Right renal cortex interstitium (tissue), 3 donors: Measurements from ENCODE around the gene KIF24. TPM values are rescaled to one million over a fixed set of nuclear protein-coding genes. Genes with fewer than 3 reads are reported as not detected.

Source experiments
- polyA plus RNA-seq, 3 donors: library from polyadenylated mRNA; unstranded; fragments of 120-200 nt; gene quantifications; one replicate each; pipeline ENCODE4 v1.2.1, GENCODE V29; 2013; ENCODE audit not compliant: insufficient read length in 3 of 3

KIF24 gene
- polyA plus RNA-seq, 3 donors = 5.7 to 6.5 (median 5.8) TPM

Other genes with a start within 250 kb of the KIF24 start
- 10 to 100 TPM; 63.5 to 65.0 (median 63.8) TPM for gene DCAF12, start 202.6 kb downstream of the KIF24 start, polyA plus RNA-seq
- gene UBAP1, start 150.2 kb downstream of the KIF24 start, polyA plus RNA-seq = 10 to 100 TPM; 61.2 to 65.8 (median 63.5) TPM
- 10 to 100 TPM; 25.5 to 34.8 (median 27.3) TPM for gene NUDT2, start 301 bp upstream of the KIF24 start, polyA plus RNA-seq
- 1 to 10 TPM; 7.1 to 9.9 (median 9.9) TPM for gene MYORG, start 47.6 kb upstream of the KIF24 start, polyA plus RNA-seq
- gene FAM219A, start 129.3 kb upstream of the KIF24 start, polyA plus RNA-seq = 10 to 100 TPM; 12.1 to 12.7 (median 12.2) TPM
- 1 to 10 TPM; 1.6 to 2.7 (median 2.2) TPM for gene DNAI1, start 129.5 kb upstream of the KIF24 start, polyA plus RNA-seq
- 1 to 10 TPM; 1.3 to 1.8 (median 1.4) TPM for gene ENHO, start 193.7 kb upstream of the KIF24 start, polyA plus RNA-seq